Measurements from ENCODE around the gene IER3.
"Not testable (repeated sequence)": the region's sequence is repeated elsewhere in the genome, so short reads cannot be mapped to it uniquely, and the experiment has no call there.

Gene IER3

DNA sequence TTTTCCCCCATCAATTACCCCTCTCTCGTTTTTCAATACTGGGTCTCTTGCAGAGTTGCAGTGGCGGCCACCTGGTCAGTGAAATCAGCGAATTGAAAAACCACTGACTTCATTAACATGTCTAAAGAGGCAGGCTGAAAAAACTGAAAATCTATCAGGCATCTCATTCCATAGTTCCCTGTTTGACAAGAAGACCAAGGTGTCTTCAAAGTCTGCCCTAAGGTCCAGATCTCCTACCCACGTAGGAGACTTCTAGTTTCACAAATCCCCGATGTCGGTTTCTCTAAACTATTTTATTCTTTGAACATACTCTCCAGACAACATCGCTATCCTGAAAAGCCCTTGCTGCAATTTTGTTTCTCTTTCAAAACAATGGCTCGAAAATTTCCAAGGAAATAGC is 25.0 kb downstream of the IER3 start:
- H3K27ac ChIP-seq (replicated peaks) = peak overlapping the region; percentile 93
- TF ChIP-seq POLR2AphosphoS5 (IDR thresholded peaks at IDR 0.05; ENCODE audit: low read depth) (no peak), SPI1 (IDR thresholded peaks at IDR 0.05; ENCODE audit: borderline replicate concordance, low read depth) (no peak), GABPA (IDR thresholded peaks at IDR 0.05; ENCODE audit: low read depth) (no peak)
- TF ChIP-seq, protein P1, sequence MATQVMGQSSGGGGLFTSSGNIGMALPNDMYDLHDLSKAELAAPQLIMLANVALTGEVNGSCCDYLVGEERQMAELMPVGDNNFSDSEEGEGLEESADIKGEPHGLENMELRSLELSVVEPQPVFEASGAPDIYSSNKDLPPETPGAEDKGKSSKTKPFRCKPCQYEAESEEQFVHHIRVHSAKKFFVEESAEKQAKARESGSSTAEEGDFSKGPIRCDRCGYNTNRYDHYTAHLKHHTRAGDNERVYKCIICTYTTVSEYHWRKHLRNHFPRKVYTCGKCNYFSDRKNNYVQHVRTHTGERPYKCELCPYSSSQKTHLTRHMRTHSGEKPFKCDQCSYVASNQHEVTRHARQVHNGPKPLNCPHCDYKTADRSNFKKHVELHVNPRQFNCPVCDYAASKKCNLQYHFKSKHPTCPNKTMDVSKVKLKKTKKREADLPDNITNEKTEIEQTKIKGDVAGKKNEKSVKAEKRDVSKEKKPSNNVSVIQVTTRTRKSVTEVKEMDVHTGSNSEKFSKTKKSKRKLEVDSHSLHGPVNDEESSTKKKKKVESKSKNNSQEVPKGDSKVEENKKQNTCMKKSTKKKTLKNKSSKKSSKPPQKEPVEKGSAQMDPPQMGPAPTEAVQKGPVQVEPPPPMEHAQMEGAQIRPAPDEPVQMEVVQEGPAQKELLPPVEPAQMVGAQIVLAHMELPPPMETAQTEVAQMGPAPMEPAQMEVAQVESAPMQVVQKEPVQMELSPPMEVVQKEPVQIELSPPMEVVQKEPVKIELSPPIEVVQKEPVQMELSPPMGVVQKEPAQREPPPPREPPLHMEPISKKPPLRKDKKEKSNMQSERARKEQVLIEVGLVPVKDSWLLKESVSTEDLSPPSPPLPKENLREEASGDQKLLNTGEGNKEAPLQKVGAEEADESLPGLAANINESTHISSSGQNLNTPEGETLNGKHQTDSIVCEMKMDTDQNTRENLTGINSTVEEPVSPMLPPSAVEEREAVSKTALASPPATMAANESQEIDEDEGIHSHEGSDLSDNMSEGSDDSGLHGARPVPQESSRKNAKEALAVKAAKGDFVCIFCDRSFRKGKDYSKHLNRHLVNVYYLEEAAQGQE (IDR thresholded peaks at IDR 0.05; ENCODE audit: insufficient replicate concordance, low read depth) = no peak
- TF ChIP-seq, protein P2, sequence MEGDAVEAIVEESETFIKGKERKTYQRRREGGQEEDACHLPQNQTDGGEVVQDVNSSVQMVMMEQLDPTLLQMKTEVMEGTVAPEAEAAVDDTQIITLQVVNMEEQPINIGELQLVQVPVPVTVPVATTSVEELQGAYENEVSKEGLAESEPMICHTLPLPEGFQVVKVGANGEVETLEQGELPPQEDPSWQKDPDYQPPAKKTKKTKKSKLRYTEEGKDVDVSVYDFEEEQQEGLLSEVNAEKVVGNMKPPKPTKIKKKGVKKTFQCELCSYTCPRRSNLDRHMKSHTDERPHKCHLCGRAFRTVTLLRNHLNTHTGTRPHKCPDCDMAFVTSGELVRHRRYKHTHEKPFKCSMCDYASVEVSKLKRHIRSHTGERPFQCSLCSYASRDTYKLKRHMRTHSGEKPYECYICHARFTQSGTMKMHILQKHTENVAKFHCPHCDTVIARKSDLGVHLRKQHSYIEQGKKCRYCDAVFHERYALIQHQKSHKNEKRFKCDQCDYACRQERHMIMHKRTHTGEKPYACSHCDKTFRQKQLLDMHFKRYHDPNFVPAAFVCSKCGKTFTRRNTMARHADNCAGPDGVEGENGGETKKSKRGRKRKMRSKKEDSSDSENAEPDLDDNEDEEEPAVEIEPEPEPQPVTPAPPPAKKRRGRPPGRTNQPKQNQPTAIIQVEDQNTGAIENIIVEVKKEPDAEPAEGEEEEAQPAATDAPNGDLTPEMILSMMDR (IDR thresholded peaks at IDR 0.05; ENCODE audit: insufficient read depth, low read length) = no peak
- H3K27me3 ChIP-seq (ENCODE audit: insufficient read depth, poor library complexity, severe bottlenecking) = no peaks in the 10 kb centered on the region
- no peak for DNase-seq (ENCODE audit: low read depth in 1 of 2, low spot score in 1 of 2)
- peak overlapping the region; percentile 67 for H3K4me3 ChIP-seq (replicated peaks; ENCODE audit: insufficient read depth, low read length)

DNA sequence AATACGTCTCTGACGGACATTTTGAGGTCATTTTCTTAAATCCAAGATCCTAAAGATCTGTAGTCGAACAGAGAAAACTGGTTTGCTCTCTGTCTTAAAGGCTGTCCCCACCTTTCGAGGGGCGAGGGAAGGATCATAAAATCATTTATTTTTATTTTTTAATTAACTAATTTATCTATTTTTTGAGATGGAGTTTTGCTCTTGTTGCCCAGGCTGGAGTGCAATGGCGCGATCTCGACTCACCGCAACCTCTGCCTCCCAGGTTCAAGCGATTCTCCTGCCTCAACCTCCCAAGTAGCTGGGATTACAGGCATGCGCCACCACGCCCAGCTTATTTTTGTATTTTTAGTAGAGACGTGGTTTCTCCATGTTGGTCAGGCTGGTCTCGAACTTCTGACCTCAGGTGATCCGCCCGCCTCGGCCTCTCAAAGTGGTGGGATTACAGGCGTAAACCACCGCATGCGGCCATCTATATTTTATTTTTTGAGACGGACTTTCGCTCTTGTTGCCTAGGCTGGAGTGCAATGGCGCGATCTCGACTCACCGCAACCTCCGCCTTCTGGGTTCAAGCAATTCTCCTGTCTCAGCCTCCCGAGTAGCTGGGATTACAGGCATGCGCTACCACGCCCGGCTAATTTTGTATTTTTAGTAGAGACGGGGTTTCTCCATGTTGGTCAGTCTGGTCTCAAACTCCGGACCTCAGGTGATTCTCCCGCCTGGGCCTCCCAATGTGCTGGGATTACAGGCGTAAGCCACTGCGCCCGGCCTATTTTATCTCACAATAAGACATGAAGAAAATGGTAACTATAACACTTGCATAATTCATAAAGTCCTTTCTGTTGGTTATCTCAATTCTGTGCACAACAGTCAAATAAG is 26.3 kb downstream of the IER3 start:
- not testable (repeated sequence) for DNase-seq (ENCODE audit: low read depth in 1 of 2, low spot score in 1 of 2); H3K27me3 ChIP-seq (ENCODE audit: insufficient read depth, poor library complexity, severe bottlenecking)
- H3K4me3 ChIP-seq (replicated peaks; ENCODE audit: insufficient read depth, low read length) = peak overlapping the region; percentile 32
- peak overlapping the region; percentile 93 for H3K27ac ChIP-seq (replicated peaks)

DNA sequence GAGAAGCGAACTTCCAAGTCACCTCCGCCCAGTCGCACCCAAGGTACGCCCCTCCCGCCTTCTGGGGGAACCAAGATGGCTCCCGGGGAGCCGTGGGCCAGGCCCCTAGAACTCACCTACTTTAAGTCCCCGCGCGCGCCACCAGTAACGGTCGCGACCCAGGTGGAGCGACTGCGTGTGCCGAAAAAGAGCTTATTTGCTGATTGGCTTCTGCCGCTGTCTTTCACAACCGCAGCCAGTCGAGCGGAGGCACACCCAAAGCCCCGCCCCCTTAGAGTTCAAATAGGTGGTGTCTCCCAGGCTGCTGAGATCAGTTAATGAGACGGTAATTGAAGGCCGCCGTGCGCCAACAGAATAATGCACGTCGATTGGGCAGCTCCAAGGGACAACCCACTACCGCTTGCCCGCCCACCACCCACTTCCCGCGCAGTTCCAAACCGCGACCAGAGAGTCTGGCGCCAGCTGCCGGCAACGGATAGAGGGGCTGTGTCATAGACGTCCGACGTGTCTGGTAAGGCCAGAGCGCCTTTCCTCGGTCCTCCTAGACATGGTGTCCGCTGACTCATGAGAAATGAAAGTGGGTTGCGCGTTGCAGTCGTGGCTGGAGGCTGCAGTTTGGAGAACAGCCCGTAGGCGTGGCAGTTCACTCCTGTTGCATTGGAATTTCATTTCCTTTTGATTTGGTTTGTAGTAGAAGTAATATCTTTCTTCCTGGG is 27.1 kb downstream of the IER3 start, which contains the start of gene MDC1:
Gene MDC1, minus strand, starts transcription at position 153 of the 716 bp plus-strand sequence. CDS start 2,106 bp downstream, outside the sequence.
- no peaks in the 10 kb centered on the region for H3K27me3 ChIP-seq (ENCODE audit: insufficient read depth, poor library complexity, severe bottlenecking)
- peak; percentile 100 for DNase-seq (ENCODE audit: low read depth in 1 of 2, low spot score in 1 of 2)
- peak within 1 kb of the TSS; percentile 47 for H3K4me3 ChIP-seq (replicated peaks; ENCODE audit: insufficient read depth, low read length)
- H3K27ac ChIP-seq (replicated peaks) = peak within 1 kb of the TSS; percentile 97
- TF ChIP-seq POLR2AphosphoS5 (IDR thresholded peaks at IDR 0.05; ENCODE audit: low read depth) (peak; percentile 93), SPI1 (IDR thresholded peaks at IDR 0.05; ENCODE audit: borderline replicate concordance, low read depth) (peak; percentile 51; the same call in 1 of the 2 replicates), GABPA (IDR thresholded peaks at IDR 0.05; ENCODE audit: low read depth) (peak; percentile 35; the same call in 1 of the 2 replicates)
- TF ChIP-seq, protein P2 (IDR thresholded peaks at IDR 0.05; ENCODE audit: insufficient read depth, low read length) = peak; percentile 4
- TF ChIP-seq, protein P1 (IDR thresholded peaks at IDR 0.05; ENCODE audit: insufficient replicate concordance, low read depth) = peak; percentile 49

DNA sequence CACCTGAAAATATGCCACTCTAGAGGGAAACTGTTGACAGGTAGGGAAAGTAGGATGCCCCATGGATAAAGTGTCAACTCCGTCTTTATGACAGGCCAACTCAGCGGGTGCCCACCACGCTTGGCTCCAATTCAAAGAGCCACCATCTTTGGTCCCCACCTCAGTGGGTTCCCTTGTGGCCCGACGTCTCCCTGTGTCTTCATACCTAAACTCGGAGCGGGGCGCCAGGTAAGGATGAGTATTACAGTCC is 27.5 kb downstream of the IER3 start:
- no peaks in the 10 kb centered on the region for H3K27me3 ChIP-seq (ENCODE audit: insufficient read depth, poor library complexity, severe bottlenecking)
- no peak for DNase-seq (ENCODE audit: low read depth in 1 of 2, low spot score in 1 of 2)
- H3K4me3 ChIP-seq (replicated peaks; ENCODE audit: insufficient read depth, low read length) = peak overlapping the region; percentile 47
- TF ChIP-seq GABPA (IDR thresholded peaks at IDR 0.05; ENCODE audit: low read depth) = no peak
- TF ChIP-seq POLR2AphosphoS5 (IDR thresholded peaks at IDR 0.05; ENCODE audit: low read depth) = no peak
- TF ChIP-seq, protein P1 (IDR thresholded peaks at IDR 0.05; ENCODE audit: insufficient replicate concordance, low read depth) = no peak
- TF ChIP-seq, protein P2 (IDR thresholded peaks at IDR 0.05; ENCODE audit: insufficient read depth, low read length) = no peak
- no peak for TF ChIP-seq SPI1 (IDR thresholded peaks at IDR 0.05; ENCODE audit: borderline replicate concordance, low read depth)
- H3K27ac ChIP-seq (replicated peaks) = peak overlapping the region; percentile 97

Measured in HL-60 (cell line).